Activated CD8-positive, alpha-beta memory T cell treated with anti-CD3 and anti-CD28 coated beads, Interleukin-2, amount 50 U/mL, for 4 hours (primary cell): ENCODE results near the gene VAV3.
A peak's percentile ranks its signal among the peaks of the same experiment; 100 is the strongest.

Experiments used
- DNase-seq: peaks from one replicate; pipeline ENCODE4 v3.0.0-alpha.2; 2020

The VAV3 gene

GRCh38 chr1:107966550-107966949 is 1.6 kb upstream of the VAV3 start:
- DNase-seq = no peak

GRCh38 chr1:107964336-107965109 is 457 bp downstream of the VAV3 start:
- peak; percentile 39 for DNase-seq

- peak; percentile 40 for DNase-seq
These were observed 1.2 kb downstream of the VAV3 start for GRCh38 chr1:107963601-107964335.

- no peak for DNase-seq
These were observed 2.0 kb downstream of the VAV3 start for GRCh38 chr1:107963008-107963407.

- DNase-seq = no peak
These were observed 10.1 kb downstream of the VAV3 start for GRCh38 chr1:107954719-107955415.

GRCh38 chr1:107954126-107954525 is 10.9 kb downstream of the VAV3 start:
- DNase-seq = no peak

- no peak for DNase-seq
These were observed 11.4 kb downstream of the VAV3 start for GRCh38 chr1:107953556-107953955.

GRCh38 chr1:107952989-107953388 is 12.0 kb downstream of the VAV3 start:
- DNase-seq = no peak

GRCh38 chr1:107950464-107950863 is 14.5 kb downstream of the VAV3 start:
- DNase-seq = no peak

- no peak for DNase-seq
These were observed 15.3 kb downstream of the VAV3 start for GRCh38 chr1:107949467-107950253.

- DNase-seq = no peak
These were observed 18.2 kb downstream of the VAV3 start for GRCh38 chr1:107946794-107947193.

- DNase-seq = no peak
These were observed 21.3 kb downstream of the VAV3 start for GRCh38 chr1:107943694-107944093.

GRCh38 chr1:107942814-107943213 is 22.2 kb downstream of the VAV3 start:
- no peak for DNase-seq

- no peak for DNase-seq
These were observed 23.4 kb downstream of the VAV3 start for GRCh38 chr1:107941531-107941930.

GRCh38 chr1:107941123-107941522 is 23.9 kb downstream of the VAV3 start:
- no peak for DNase-seq

GRCh38 chr1:107940701-107941100 is 24.3 kb downstream of the VAV3 start:
- no peak for DNase-seq

- DNase-seq = no peak
These were observed 24.9 kb downstream of the VAV3 start for GRCh38 chr1:107940017-107940577.

GRCh38 chr1:107939256-107939655 is 25.7 kb downstream of the VAV3 start:
- DNase-seq = no peak

GRCh38 chr1:107936498-107937481 is 28.2 kb downstream of the VAV3 start:
- DNase-seq = peak; percentile 50

GRCh38 chr1:107935396-107936064 is 29.4 kb downstream of the VAV3 start:
- no peak for DNase-seq

GRCh38 chr1:107934578-107934977 is 30.4 kb downstream of the VAV3 start:
- no peak for DNase-seq
